NCI-H526 (cell line): Measurements from ENCODE around the gene EPHA10.
"Not testable (repeated sequence)": the region's sequence is repeated elsewhere in the genome, so short reads cannot be mapped to it uniquely, and the experiment has no call there.

Experiments
- DNase-seq, 2 experiments: peaks; one replicate each; lab custom pipeline; 2025; lab: John Stamatoyannopoulos, UW

EPHA10 gene

DNA sequence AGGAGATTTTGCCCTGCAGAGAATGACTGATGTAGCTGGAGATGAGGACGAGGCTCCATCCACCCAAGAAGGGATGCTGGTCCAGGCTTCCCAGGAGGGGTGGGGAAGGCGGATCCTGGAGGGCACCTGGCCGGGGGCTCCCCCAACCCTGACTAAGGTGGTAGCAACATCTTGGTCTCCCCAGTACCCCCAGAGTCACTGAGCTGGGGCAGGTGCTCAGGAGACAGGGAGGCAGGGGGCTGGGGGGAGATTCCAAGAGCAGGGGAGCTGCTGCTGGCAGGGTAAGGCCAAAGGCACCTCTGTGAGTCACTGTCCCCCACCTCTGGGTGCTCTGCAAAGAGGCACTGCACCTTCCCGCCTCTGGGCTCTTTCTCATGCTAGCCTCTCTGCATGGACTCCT is 48.6 kb downstream of the EPHA10 start:
- no peak for DNase-seq

DNA sequence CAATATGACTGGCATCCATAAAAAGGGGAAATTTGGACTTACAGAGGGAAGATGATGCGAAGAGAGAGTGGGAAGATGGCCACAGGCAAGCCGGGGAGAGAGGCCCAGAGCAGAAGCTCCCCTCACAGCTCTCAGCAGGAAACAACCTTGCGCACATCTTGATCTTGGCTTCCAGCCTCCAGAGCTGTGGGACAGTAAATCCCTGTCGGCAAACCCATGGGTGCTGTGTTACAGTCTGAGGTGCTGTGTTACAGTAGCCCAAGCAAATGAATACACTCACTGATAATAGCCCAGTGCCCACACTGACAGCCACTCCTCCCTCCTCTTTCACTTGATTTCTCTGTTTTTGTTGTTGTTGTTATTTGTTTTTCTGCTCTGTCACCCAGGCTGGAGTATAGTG is 50.2 kb downstream of the EPHA10 start:
- DNase-seq: no peak

DNA sequence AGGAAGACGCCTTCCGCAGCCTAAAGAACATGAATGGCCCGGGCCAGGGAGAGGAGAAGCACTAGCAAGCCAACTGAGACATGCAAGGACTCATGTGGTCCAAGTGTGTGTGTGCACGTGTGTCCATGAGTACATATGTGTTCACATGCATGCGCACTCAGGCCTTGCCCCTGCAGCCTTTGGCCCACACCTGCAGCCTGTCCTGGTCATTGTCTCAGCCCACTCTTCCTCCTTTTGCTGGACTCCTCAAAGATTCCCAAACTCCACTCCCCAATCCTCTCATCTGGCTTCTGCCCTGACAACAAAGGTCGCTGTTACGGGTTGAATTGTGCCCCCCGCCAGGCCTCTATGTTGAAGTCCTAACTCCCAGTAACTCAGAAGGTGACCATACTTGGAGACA is 50.7 kb downstream of the EPHA10 start:
- DNase-seq: no peak

DNA sequence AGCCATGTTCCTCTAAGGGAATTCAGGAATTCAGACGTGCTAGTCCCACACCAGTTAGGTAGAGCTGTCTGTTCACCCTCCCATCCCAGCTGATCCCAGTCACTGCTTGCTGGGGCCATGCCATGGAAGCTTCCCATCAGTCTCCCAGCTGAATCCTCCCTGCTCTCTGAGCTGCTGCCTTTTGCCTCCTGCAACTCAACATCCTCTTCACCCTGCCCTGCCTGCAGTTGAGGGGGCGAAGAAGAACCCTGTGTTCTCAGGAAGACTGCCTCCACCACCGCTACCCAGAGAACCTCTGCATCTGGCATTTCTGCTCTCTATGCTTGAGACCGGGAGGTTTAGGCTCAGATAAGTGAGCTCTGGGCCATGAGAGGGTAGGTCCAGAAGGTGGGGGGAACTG is 56.4 kb downstream of the EPHA10 start:
- DNase-seq: no peak

DNA sequence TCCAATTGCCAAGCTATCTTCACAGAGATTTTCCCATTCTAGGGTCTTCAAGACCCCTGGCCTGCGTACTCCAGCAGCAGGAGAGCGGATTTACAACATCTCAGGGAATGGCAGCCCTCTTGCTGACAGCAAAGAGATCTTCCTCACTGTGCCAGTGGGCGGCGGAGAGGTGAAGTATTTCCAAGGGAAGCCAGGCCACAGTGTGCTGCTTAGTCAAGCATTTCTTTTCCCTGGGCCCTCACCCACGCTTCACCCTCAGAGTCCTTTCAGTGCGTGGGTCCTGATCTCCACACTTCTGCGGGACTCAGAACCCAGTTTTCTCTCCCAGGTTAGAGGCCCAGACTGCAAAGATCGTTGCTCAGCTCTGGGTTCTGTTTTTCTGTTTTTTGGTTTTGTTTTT is 59.5 kb downstream of the EPHA10 start:
- DNase-seq: no peak

DNA sequence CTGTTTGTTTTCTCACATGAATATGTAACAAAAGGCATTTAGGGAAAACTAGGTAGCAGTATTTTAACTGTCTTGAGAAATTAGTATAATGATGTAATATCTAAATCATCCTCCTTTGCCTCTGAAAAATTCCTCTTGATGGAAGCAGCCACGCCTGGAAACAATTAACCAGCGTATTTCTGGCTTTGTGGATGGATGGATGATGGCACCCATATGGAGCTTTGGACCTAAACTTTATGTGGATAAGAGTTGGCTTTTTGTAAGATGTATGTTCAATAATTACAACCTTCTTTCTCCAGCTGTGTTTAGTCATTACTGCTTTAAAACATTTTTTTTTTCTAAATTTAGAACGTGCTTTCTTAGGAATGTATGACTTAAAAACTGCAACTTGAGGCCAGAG is 60.0 kb downstream of the EPHA10 start:
- DNase-seq: no peak

DNA sequence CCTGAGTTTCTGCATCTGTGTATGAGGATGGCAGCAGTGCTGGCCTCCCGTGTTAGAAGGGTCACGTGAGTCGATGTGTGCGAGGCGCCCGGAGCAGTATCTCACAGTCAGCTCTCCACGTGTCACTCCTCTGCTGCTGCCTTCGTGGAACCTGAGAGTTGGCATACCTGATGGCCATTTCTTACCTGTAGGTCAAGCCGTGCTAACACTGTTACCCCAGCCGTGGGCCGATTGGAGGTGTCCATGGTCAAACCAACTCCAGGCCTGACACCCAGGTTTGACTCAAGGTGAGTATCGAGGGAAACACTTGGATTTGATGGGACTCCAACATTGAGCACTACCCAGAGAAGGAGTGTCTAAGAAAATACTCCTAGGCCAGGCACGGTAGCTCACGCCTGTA is 61.9 kb downstream of the EPHA10 start:
- DNase-seq: no peak

DNA sequence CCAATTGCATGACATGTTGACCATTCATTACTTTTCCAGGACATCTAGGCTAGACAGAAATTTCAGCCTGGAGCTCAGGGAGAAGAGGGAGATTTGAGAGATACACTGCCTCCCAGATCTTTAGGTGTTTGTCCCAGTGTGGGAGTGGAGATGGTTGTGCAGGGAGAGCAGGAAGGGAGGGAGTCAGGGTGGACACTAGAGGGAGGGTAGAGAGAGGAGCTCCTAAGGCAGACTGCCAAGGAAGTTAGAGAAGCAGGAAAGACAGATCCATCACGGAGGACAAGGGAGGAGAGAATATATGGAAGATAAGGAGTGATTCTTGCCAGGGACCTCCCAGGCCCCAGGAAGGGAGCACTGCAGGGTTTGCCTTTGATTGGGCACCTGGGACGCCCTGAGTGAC is 63.9 kb downstream of the EPHA10 start:
- DNase-seq: no peak

DNA sequence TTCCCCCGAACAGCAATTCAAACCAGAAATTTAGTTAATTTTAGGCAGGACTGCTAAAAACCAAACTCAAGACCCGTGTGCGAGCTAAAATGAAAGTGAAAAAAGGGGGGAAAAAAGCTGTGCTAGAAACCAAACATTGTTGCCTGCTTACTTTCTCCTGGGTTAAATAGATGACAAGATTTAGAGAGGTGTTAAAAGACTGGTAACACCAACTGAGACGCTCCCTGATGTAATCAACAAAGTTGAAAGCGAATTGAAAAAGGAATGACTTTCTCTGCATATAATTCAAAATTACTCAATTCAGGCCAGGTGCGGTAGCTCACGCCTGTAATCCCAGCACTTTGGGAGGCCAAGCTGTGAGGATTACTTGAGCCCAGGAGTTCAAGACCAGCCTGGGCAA is 65.8 kb downstream of the EPHA10 start:
- DNase-seq: no peak

DNA sequence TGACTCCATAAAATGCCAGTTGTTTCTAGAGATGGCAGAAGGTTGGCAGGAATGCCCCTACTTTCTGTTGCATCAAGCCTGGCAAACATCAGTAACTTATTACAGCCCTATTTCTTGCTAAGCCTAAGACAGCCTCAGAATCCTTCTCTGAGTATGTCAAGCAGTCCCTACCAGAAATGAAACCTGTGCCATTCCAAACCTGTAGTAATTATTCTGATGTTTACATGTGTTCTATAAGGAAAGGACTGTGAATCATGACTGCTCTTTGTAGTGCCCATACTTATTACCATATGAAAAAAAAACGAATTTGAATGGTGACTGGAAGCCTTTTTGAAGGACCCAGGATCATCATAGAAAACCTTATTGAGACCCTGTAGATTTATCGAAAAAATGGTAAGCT is 67.2 kb downstream of the EPHA10 start:
- no peak for DNase-seq

DNA sequence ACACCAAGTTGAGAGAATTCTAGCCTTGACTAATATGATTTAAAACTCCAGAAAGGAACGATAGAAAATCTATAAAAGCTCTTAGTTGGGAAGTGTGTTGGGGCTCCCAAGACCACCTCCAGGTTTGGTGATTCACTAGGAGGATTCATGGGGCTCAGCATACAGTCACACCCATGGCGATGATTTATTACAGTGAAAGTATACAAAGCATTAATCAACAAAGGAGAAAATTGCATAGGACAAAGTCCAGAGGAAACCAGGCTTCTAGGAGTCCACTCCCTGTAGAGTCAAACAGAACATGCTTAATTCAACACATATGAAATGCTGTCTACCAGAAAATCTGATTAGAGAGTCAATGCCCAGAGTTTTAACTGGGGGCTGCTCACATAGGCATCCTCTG is 67.8 kb downstream of the EPHA10 start:
- DNase-seq: peak; percentile 22 to 34

DNA sequence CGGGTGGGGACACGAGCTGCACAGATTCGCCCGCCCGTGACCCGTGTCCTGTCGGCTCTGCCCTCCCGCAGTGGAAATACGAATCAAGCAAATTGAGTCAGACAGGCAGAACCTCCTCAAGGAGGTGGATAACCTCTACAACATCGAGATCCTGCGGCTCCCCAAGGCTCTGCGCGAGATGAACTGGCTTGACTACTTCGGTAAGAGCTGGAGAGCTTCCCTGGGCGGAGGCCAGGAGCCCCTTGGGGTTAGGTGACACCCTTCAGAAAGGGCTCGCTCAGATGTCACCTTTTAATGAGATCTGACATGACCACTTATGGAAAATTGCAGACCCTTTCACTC is 72.1 kb downstream of the EPHA10 start:
- DNase-seq: peak in 1 of 2 experiments; percentile 63

DNA sequence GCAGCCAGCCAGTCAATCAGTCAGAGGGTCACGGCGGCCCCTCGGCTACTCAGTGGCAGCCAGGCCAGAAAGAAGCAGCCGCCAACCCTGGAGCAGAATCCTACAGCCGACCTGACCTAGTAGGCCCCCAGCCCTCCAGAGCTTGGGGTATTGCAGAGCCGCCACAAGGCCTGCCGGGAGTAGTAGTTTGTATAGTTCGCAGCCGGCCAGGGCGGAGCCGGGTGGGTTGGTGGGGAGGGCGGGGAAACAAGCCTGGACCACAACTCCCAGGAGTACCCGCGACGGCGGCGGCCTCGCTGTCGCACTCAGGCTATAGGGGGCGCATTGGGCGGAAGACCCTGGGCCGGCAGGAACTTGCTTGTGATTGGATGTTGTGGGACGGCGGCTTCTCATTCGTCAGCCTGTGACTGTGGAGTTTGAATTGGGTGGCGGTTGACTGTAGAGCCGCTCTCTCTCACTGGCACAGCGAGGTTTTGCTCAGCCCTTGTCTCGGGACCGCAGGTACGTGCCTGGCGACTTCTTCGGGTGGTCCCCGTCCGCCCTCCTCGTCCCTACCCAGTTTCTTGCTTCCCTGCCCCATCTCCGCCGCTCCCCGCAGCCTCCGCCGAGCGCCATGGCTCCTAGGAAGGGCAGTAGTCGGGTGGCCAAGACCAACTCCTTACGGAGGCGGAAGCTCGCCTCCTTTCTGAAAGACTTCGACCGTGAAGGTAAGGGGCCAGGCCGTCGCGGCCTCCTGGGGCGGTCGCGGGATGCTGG is 72.7 kb downstream of the EPHA10 start, which contains the start of gene CDCA8:
CDCA8 (plus strand) TSS at position 439 of the 756 bp plus-strand sequence; CDS start at position 614, 175 bp downstream.
- peak; percentile 99 to 100 for DNase-seq

DNA sequence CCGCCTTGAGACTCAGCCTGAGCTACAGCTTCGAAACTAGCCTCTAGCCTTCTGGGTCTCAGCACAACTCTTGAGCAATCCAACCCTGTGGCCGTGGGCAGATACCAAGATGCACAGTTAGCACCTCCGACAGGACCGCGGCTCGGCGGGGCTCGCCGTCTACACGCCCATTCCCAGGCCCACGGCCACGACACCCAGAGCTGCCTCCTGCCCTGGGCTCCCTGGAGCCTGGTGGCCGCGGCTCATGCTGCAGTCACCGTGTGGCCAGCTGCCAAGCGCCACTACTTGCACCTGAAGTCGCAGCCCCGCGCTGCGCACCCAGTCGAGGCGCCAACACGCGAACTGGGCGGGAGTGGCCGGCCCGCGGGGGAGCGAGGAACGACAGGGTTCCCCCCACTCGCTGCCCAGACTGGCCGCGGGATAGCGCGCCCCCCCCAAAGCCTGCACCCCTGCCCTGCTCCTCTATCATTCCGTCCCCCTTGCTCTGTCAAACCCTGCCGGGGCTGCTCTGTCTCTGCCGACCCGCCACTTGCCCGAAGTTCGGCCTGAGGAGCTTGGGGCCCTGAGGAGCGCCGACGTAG is 73.3 kb downstream of the EPHA10 start:
- peak in 1 of 2 experiments; percentile 72 for DNase-seq

DNA sequence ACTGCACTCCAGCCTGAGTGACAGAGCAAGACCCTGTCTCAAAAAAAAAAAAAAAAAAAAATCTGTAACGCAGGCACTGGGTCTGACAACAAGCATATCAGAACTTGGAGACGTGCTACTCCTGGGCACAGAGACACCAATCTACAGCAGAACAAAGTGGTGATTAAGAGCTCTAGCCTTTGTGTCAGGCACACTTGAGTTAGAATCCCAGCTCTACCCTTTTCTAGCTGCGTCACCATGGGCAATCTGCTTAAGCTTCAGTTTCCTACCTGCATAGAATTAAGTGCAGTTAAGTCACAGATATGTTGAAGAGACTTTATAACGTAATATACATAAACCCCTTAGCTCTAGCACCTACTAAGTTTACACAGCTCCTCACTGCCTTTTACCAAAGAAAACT is 76.0 kb downstream of the EPHA10 start:
- no peak for DNase-seq

DNA sequence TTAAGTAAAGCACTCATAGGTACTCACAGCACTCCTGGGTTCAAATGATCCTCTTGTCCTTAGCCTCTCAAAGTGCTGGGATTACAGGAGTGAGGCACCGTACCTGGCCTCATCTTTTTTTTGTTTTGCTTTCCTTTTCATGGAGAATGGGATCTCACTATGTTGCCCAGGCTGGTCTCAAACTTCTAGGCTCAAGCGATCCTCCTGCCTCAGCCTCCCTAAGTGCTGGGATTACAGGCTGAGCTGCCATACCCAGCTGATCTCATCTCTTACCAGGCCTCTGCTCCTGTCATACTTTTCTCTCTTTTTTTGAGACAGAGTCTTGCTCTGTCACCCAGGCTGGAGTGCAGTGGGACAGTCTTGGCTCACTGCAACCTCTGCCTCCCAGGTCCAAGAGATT is 77.2 kb downstream of the EPHA10 start:
- DNase-seq: not testable (repeated sequence)

DNA sequence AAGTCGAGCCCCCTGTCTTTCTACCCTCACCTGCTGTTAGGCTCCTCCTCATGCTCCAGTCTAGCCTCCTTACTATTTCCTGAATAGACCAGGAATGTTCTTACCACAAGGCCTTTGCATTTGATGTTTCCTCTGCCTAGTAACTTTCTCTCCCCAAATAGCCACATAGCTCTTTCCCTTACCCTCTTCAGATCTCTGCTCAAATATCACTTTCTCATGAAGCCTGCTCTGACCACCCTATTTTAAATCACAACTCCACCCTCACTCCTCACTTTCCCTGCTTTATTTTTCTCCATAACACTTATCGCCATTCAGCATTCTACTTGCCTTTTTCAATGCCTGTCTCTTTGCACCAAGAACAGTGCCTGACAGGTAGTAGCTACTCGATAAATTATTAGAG is 79.2 kb downstream of the EPHA10 start:
- DNase-seq: no peak

DNA sequence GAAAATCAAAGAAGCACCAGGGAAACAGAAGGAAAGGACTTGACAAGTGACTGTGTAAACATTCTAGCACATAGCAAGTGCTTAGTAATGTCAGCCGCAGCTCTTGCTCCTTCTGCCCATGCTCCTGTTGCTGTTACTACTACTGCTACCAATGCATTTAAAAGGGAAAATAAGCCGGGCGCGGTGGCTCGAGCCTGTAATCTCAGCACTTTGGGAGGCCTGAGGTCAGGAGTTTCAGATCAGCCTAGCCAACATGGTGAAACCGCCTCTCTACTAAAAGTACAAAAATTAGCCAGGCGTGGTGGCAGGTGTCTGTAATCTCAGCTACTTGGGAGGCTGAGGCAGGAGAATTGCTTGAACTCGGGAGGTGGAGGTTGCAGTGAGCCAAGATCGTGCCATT is 80.7 kb downstream of the EPHA10 start:
- DNase-seq: not testable (repeated sequence)

DNA sequence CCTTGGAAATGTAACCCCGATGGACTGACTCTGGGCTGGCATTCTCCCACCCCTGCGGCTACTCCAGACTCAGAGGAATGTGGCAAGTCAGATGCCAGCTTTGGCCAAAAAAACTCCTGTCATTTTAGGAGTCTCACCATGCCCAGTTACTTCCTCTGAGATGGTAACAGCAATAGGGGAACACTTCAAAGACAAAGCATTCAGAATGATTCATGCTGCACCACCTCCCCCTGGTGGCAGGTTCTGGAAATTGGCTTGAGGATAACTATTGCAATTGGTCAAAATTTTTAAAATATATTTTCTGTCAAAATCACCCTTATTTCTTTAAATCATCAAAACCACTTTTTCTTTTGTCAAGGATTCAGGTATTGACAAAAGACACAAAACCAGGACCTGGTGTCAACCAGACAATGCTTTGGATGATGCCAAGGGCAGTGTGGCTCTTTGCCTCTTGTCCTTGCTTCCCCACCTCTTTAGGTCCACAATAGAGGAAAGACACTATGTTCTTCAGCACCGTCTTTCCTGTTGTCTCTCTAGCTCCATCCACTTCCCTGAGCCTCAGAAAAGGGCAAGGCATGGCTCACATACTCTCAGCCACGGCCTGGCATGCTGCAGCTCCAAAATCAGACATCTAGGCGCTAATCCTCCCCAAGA is 82.5 kb downstream of the EPHA10 start:
- peak; percentile 49 to 86 for DNase-seq

DNA sequence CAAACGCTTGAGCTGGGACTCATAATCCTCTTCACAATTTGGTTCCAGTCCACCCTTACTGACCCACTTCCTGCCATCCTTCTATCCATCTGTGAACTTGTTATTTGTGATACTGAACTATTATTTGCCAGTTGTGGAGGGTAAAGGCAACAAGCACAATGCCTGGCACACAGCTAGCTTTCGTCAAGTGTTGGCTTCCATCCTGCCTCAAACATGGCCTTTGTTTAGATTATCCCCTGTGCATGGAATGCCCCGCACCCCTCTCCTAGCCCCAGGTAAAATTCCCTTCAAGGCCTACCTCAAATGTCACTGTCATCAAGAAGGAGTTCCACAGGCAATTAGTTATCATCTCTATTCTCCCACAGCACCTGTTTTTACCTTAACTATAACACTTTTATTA is 84.0 kb downstream of the EPHA10 start:
- no peak for DNase-seq

DNA sequence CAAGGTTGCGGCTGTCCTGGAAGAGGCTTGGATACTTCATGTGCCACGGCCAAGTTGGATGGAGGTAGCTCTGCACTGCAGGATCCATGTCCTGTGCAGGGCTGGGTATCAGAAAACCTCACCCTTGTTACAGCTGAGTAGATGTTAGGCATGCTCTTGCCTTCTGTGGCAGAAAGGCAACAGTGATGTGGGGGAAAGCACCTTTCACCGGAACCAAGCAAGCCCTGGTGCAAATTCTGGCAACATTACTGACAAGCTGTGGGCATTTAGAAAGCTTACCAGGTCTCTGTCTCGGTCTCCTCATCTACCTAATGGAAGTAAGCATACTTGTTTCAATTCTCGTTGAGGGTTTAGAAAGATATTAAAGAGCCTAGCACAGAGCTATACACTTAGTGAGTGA is 87.1 kb downstream of the EPHA10 start:
- DNase-seq: no peak

DNA sequence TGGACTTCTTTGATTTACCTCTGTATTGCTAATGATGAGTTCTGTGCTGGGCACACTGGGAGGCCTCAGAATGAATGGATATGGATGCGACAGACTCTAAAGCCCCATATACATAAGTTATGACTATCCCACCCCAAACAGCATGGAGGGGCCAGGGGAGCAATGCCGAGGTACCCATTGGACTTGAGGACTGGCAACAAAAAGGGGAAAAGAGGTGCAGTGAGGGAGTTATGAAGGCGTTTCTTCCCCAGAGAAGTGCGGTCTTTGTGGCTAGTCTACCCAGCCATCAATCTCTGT is 87.8 kb downstream of the EPHA10 start:
- DNase-seq: no peak

DNA sequence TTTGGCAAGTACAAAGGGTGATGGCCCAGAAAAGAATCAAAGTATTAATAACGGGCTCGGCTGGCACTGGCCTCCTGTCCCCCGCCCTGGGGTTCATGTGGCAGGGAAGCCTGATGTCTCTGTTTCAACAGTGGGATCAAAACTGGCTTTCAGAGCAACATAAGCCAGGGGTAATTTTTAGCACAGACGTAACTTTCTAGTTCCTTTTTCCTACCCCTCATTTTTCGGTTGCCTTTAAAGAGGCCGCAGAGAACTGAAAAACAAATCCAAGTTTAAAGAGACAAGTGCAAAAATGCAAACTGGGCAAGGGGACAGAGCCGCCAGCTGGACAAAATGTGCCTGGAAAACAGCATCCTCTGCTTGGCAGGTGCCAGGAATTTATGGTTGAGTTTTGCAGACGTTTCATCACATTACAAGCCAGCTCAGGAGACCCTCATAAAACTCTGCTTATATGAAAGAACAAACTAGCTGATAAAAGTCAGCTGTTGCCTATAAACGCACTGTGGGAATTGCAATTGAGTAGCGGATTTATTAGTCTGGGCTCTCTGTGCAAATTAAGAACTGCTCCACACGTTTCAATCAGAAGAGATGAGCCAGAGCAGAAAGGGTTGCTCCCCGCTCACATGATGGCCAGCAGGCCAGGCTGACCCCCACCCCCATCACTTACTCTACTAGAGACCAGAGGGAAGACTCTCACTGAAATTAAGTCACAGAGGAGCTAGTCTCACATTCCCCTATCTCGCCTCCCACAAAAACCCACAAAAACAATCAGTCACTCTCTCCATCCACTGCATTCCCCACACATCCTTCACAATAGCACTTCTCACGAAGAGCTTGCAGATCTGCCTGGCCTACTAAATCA is 88.4 kb downstream of the EPHA10 start:
- DNase-seq: no peak
